GM18868 (cell line): Measurements from ENCODE around the gene TMEM203.

Source experiments
- ATAC-seq: cut with Tn5 transposase; IDR thresholded peaks from one replicate; pipeline ENCODE4 v1.9.1; 2021; ENCODE audit warnings: mild to moderate bottlenecking, moderate library complexity; ENCODE audit not compliant: unreplicated experiment

The TMEM203 gene

GRCh38 chr9:137198051-137198901 is 7.2 kb downstream of the TMEM203 start:
- ATAC-seq, result no peak

DNA sequence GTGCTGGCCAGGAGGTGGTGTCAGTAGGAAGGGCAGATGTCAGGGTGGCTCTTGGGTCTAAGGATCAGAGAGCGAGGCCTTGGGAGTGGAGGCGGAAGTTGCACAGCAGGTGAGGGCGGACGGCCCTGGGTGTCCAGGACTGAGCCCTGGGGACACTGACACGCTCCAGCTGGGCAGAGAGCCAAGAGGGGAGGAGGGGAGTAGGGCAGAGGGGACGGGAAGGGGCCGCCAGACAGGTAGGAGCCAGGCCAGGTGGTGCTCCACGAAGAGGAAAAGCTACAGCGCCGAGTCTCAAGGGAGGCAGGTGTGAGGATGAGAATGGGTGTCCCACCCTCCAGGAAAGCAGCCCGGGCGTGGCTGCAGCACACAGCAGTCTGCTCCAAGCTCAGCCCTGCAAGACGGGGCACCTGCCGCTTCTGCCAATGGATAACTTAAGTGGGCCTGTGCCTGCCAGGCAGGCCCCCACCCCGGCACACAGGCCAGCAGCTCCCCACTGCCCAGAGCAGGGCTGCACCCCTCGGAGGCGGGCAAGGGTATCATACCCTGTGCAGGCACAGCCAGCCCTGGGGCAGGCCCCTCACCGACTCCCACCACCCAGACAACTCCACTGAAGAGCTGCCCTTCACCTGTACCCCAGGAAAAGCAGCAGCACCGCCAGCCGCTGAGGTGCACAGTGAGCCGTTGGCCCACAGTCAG is 9.8 kb downstream of the TMEM203 start:
- no peak for ATAC-seq

DNA sequence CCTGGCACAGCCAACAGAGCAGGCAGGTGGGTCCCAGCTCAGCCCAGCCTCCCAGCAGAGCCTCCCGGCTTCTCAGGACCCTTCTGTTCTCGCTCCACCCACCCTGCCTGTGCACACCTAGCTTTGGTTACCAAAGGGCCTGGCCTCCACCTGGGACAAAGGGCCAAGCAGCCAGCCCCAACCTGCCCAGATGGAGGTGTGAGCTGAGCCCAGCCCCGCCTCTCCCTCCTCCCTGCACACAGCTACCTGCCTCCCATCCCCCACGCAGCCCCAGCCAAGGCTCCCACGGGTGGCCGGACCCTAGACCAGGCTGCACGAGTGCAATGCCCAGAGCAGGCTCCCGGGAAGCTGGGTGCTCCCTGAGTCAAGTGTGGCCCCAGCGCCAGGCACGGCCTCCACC is 10.5 kb downstream of the TMEM203 start:
- no peak for ATAC-seq

DNA sequence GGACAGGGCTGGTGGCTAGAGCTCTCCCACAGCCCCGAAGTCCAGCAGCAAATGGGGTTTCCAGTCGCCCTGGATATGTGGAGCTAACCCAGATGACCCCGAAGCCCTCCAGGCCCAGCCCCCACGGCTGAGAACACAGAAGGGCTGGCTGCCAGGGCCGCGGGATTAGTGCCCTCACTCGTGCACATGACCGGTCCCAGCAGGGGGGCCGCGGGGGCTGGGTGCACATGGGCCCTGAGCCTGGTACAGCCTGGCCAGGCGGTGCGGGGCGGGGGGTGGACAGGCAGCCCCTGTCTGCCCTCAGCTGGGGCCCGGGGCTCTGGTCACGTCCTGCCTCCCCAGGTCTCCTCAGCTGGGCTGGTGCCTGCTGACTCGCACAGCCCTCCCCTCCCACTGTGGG is 11.1 kb downstream of the TMEM203 start:
- no peak for ATAC-seq

GRCh38 chr9:137193771-137194170 is 11.7 kb downstream of the TMEM203 start:
- ATAC-seq, result no peak

- ATAC-seq, result no peak
These were observed 12.6 kb downstream of the TMEM203 start for GRCh38 chr9:137192859-137193258.

DNA sequence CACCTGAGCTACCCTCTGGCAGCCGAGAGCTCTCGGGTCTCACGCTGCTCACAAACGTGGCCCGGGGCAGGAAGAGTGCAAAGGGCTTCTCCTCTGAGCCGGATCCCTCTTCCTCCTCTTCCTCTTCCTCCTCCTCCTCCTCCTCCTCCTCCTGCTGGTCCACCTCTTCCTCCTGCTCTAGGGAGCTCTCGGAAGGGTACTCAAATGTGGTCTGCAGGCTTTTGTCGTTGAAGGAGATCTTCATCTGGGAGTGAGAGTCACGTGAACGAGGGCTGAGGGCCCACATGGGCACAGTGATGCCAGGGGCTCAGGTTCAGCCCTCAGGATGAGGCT is 13.0 kb downstream of the TMEM203 start:
- ATAC-seq, result no peak

DNA sequence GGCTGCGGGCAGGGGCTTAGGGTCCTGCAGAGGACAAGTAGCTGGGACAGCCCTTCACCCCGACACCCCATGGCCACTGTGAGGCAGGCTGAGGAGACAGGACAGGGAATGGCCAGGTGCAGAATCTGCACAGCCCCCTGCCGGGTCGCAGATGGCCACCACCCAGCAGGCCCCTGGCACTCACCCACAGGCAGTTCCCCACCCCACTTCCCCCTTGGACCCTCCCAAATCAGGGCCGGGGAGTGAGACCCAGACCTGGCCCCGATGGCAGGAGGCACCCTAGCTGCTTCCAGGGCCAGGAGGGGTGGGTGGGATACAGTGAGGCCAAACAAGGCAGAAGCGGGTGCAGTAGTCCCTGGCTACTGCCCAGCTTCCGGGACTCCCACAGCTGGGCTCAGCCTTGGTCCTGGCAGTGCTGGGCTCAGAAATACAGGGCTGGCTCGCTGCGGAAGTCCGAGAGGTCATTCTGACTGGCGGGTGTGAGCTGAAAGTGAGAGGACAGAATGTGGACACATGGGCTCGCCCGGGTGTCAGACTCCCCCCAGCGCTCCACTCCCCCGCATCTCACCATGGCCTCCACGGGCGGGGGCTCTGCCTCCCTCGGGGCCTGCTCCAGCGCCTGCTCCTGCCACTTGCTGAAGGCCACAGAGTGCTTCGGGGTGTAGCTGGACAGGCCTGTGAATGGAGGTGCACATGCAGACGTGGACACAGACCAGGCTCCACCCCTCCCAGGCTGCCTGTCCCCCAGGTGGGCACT is 13.6 kb downstream of the TMEM203 start:
- no peak for ATAC-seq

GRCh38 chr9:137191245-137191644 is 14.2 kb downstream of the TMEM203 start:
- ATAC-seq, result no peak

GRCh38 chr9:137190315-137190856 is 15.1 kb downstream of the TMEM203 start:
- ATAC-seq, result no peak

GRCh38 chr9:137189297-137190295 is 15.9 kb downstream of the TMEM203 start:
- ATAC-seq, result no peak

- peak; percentile 79 for ATAC-seq
These were observed 16.8 kb downstream of the TMEM203 start, which contains the start of the genes ANAPC2 and SSNA1 for GRCh38 chr9:137188490-137189296. TSS of gene ANAPC2 (minus strand) at chr9:137188560. CDS start at chr9:137188532, 28 bp downstream. TSS of gene SSNA1 (plus strand) at chr9:137188676. CDS start at chr9:137188727, 51 bp downstream.

DNA sequence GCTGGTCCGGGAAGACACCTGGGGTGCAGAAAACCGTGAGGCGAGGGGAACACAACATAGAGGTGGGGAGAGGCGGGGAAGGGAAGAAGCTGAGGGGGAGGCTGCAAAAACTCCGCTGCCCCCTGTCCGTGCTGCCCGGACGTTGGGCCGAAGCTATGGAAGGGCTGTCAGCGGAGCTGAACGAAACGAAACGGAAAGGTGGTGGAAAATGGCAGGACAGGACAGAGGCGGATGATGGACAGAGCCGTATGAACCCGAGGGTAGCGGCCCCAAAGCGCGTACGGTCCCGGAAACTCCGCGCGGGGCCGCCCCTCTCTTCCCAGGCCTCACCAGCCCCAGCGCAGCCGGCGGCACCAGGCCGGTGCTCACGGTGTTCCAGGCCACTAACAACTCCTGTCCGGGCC is 17.4 kb downstream of the TMEM203 start:
- peak; percentile 12 for ATAC-seq

GRCh38 chr9:137187386-137187785 is 18.1 kb downstream of the TMEM203 start:
- no peak for ATAC-seq

DNA sequence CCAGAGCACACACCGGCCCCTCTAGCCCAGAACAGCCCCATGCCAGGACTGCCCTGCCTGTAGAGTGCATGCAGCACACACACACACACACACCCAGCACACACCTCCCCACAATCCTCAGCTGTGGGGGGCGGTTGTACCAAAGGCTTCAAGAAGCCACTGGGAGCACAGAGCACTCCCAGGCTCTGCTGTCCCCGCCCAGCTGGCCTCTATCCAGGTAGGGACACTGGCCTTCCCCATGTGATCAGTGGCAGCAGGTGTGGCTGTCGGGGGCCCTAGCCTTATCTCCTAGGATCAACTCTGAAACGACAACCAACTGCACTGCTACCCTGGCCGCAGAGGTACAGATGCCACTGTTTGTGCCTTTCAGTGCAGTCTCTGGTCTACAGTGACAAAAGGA is 19.1 kb downstream of the TMEM203 start:
- ATAC-seq, result no peak

GRCh38 chr9:137185921-137186320 is 19.5 kb downstream of the TMEM203 start:
- no peak for ATAC-seq

DNA sequence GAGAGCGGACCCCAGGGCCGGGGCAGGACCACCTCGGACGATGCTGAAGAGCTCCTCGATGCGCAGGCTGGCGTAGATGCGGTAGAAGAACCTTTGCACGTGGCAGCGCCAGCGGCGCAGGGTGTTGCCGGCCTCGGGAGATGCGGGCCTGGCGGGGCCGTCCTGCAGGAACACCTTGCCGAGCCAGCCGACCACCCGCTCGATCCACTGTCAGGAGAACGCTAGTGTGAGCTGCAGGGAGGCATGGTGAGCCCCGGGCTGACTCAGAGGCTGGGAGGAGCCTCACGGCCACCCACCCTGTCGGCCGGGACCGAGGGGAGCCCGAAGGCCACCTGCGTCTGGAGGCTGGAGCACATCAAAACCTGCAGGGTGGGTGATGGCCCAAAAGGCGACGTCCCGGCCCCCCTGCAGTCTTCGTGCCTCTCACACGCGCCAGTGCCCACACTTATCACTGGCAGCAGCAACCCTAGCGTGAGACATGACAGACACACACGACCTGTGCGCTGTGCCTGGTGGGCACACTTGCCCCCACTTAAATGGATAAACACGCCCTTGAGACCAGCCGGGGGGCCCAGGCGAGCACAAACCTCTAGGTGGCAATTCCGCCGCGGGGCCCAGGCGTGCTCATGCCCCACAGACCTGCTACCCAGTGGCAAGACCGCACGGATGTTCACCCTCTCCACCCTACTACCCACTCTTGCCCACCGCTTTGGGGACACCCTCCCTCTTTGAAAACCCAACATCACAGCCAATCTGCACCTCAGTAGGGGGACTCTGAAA is 20.4 kb downstream of the TMEM203 start:
- no peak for ATAC-seq

GRCh38 chr9:137183980-137184595 is 21.4 kb downstream of the TMEM203 start:
- no peak for ATAC-seq
